Upper lobe of right lung (tissue), 1 donor: ENCODE data around the gene NXPE1. TPM values are rescaled to one million over a fixed set of nuclear protein-coding genes. Genes with fewer than 3 reads are reported as not detected.

ENCODE experiments used
- ATAC-seq: fragments of 200-7000 bp; cut with Tn5 transposase; one replicate; pipeline ENCODE4 v1.9.1; 2020; ENCODE audit warnings: mild to moderate bottlenecking, moderate library complexity
- DNase-seq: peaks from one replicate; pipeline ENCODE4 v3.0.0-alpha.2; 2020
- H3K27ac ChIP-seq: fragments of 200-600 bp; one replicate; pipeline ENCODE4 v1.8.0; 2022
- H3K27me3 ChIP-seq: fragments of 200-600 bp; one replicate; pipeline ENCODE4 v1.8.0; 2022; ENCODE audit warnings: mild to moderate bottlenecking
- H3K36me3 ChIP-seq: fragments of 200-600 bp; one replicate; pipeline ENCODE4 v1.8.0; 2022
- H3K4me1 ChIP-seq: fragments of 200-600 bp; one replicate; pipeline ENCODE4 v1.8.0; 2022
- H3K4me3 ChIP-seq: fragments of 200-600 bp; one replicate; pipeline ENCODE4 v1.8.0; 2022; ENCODE audit warnings: mild to moderate bottlenecking
- H3K9me3 ChIP-seq: fragments of 200-600 bp; one replicate; pipeline ENCODE4 v1.8.0; 2022
- CTCF ChIP-seq: fragments of 200-600 bp; IDR thresholded peaks from one replicate; pipeline ENCODE4 v1.8.0; 2022; ENCODE audit warnings: antibody characterized with exemption
- intact Hi-C: fragments of 100-400 bp; cut with DNase I; formaldehyde crosslinking; loops from one replicate; pipeline ENCODE4 v1.11.0; 2022
- total RNA-seq: library from RNA; stranded (reverse); fragmentation: NEBNext Ultra II Directional; extraction: Animal tissue kit (Norgen Biotek cat#: 25700); gene quantifications from one replicate; pipeline ENCODE4 v1.2.1, GENCODE V29; 2021
- donor health status: DM: no; HTN: yes; CAD: no; lungs with severe emphysema.

NXPE1 gene
- total RNA-seq, 1 donor from 2014 or later: not detected

- H3K27ac ChIP-seq: no peak overlapping the region
- no peak for TF ChIP-seq CTCF
Measured at GRCh38 chr11:114566276-114566675, 6.6 kb upstream of the NXPE1 start.

GRCh38 chr11:114564831-114565230 is 5.2 kb upstream of the NXPE1 start:
- H3K4me1 ChIP-seq: no peaks in the 10 kb centered on the region
- no peaks in the 10 kb centered on the region for H3K36me3 ChIP-seq
- DNase-seq: no peak
- no peak overlapping the region for H3K4me3 ChIP-seq
- no peaks in the 10 kb centered on the region for H3K9me3 ChIP-seq
- intact Hi-C loops: no loop called here
- no peaks in the 10 kb centered on the region for H3K27me3 ChIP-seq
- H3K27ac ChIP-seq: no peak overlapping the region
- no peak for TF ChIP-seq CTCF
- ATAC-seq: no peak

More at GRCh38 chr11:114566276-114566675, 6.6 kb upstream of the NXPE1 start:
- intact Hi-C loops: no loop called here
- DNase-seq (no peak), ATAC-seq (no peak)
- no peaks in the 10 kb centered on the region for H3K36me3 ChIP-seq
- H3K4me3 ChIP-seq: no peak overlapping the region
- no peaks in the 10 kb centered on the region for H3K27me3 ChIP-seq
- no peaks in the 10 kb centered on the region for H3K4me1 ChIP-seq
- no peaks in the 10 kb centered on the region for H3K9me3 ChIP-seq

GRCh38 chr11:114563077-114563476 is 3.4 kb upstream of the NXPE1 start:
- ATAC-seq (no peak), DNase-seq (no peak)
- no peaks in the 10 kb centered on the region for H3K36me3 ChIP-seq
- no peak overlapping the region for H3K4me3 ChIP-seq
- intact Hi-C loops: no loop called here
- no peaks in the 10 kb centered on the region for H3K27me3 ChIP-seq
- H3K4me1 ChIP-seq: no peaks in the 10 kb centered on the region
- H3K9me3 ChIP-seq: no peaks in the 10 kb centered on the region
- no peak for TF ChIP-seq CTCF
- no peak overlapping the region for H3K27ac ChIP-seq

- no peak for TF ChIP-seq CTCF
- Histone ChIP-seq H3K4me1 (no peaks in the 10 kb centered on the region), H3K9me3 (no peaks in the 10 kb centered on the region), H3K36me3 (no peaks in the 10 kb centered on the region), H3K27me3 (no peaks in the 10 kb centered on the region), H3K4me3 (no peak overlapping the region), H3K27ac (no peak overlapping the region)
- intact Hi-C loops: no loop called here
- ATAC-seq: no peak
- no peak for DNase-seq
Measured at GRCh38 chr11:114562166-114562916, 2.7 kb upstream of the NXPE1 start.

- TF ChIP-seq CTCF: no peak
Measured at GRCh38 chr11:114556135-114556534, 3.5 kb downstream of the NXPE1 start.

More at GRCh38 chr11:114556135-114556534, 3.5 kb downstream of the NXPE1 start:
- Histone ChIP-seq H3K27ac (no peak overlapping the region), H3K27me3 (no peaks in the 10 kb centered on the region), H3K4me3 (no peak overlapping the region), H3K36me3 (no peaks in the 10 kb centered on the region), H3K4me1 (no peaks in the 10 kb centered on the region), H3K9me3 (no peaks in the 10 kb centered on the region)
- intact Hi-C loops: no loop called here
- ATAC-seq (no peak), DNase-seq (no peak)
